Natural killer cell (primary cell): ENCODE data around the gene GAMT. TPM values are rescaled to one million over a fixed set of nuclear protein-coding genes. Genes with fewer than 3 reads are reported as not detected.
A peak's percentile ranks its signal among the peaks of the same experiment; 100 is the strongest.

Experiments used
- ATAC-seq, 3 donors: fragments of 150-1000 bp in 2 of 3; fragments of 200-7000 bp in 1 of 3; cut with Tn5 transposase; 1 replicate in 1 of 3; 2 replicates in 2 of 3; pipeline ENCODE4 v1.10.0; 2021; ENCODE audit warnings: mild to moderate bottlenecking in 2 of 3, moderate library complexity in 2 of 3
- DNase-seq, 2 donors: peaks; one replicate each; pipeline versions ENCODE4 v3.0.0 to v3.0.0-alpha.2; 2013 to 2021; ENCODE audit warnings: mixed read lengths in 1 of 2
- H3K27ac ChIP-seq: one replicate; pipeline ENCODE4 v1.5.1; 2013; ENCODE audit warnings: mild to moderate bottlenecking, low read length
- H3K27me3 ChIP-seq: one replicate; pipeline ENCODE4 v1.6.1; 2013; ENCODE audit warnings: low read length; ENCODE audit not compliant: control insufficient read depth, insufficient read depth
- H3K36me3 ChIP-seq: one replicate; pipeline ENCODE4 v1.6.1; 2013; ENCODE audit warnings: low read length; ENCODE audit not compliant: control insufficient read depth, insufficient read depth
- H3K4me1 ChIP-seq: one replicate; pipeline ENCODE4 v1.6.1; 2013; ENCODE audit warnings: low read length; ENCODE audit not compliant: control insufficient read depth, insufficient read depth
- H3K4me3 ChIP-seq: one replicate; pipeline ENCODE4 v1.5.1; 2013; ENCODE audit warnings: low read length
- H3K9me3 ChIP-seq: one replicate; pipeline ENCODE4 v1.6.1; 2013; ENCODE audit warnings: low read length; ENCODE audit not compliant: control insufficient read depth, insufficient read depth
- H3K27ac Mint-ChIP-seq, 2 donors: one replicate each; pipeline ENCODE4 v1.8.0; 2022; ENCODE audit warnings: mild to moderate bottlenecking in 2 of 2, mixed read lengths in 2 of 2, moderate library complexity in 1 of 2
- H3K27me3 Mint-ChIP-seq, 2 donors: one replicate each; pipeline ENCODE4 v1.8.0; 2022; ENCODE audit warnings: low read depth in 2 of 2, mixed read lengths in 2 of 2
- H3K36me3 Mint-ChIP-seq: one replicate; pipeline ENCODE4 v1.8.0; 2022; ENCODE audit warnings: mixed read lengths
- H3K4me1 Mint-ChIP-seq, 2 donors: one replicate each; pipeline ENCODE4 v1.8.0; 2022; ENCODE audit warnings: mixed read lengths in 2 of 2
- H3K4me3 Mint-ChIP-seq: one replicate; pipeline ENCODE4 v1.8.0; 2022; ENCODE audit warnings: mild to moderate bottlenecking, moderate library complexity, mixed read lengths
- H3K9me3 Mint-ChIP-seq, 2 donors: one replicate each; pipeline ENCODE4 v1.8.0; 2022; ENCODE audit warnings: mixed read lengths in 2 of 2
- CTCF ChIP-seq: fragments of 200-600 bp; IDR thresholded peaks from one replicate; pipeline ENCODE4 v1.8.0; 2022; ENCODE audit warnings: antibody characterized with exemption
- WGBS: methylation state at CpG from one replicate; pipeline ENCODE4 v1.1.7; 2013; ENCODE audit warnings: missing lambda C conversion rate; ENCODE audit not compliant: insufficient coverage; 5-methylcytosine and 5-hydroxymethylcytosine counted together
- intact Hi-C: fragments of 100-400 bp; cut with micrococcal nuclease; formaldehyde crosslinking; loops from one replicate; pipeline ENCODE4 v1.14.2; 2022
- total RNA-seq, 4 donors: library from RNA; stranded (reverse); fragments of 120-200 nt in 1 of 4; gene quantifications; one replicate each; pipeline versions ENCODE4 v1.2.3 to v1.2.4, GENCODE V29; 2013 to 2022

Gene GAMT
- total RNA-seq, 3 donors from 2014 or later (not counting 1 experiment from before 2014, with no cell fraction given) = 5.1 to 7.5 (median 7.1) TPM

- Histone ChIP-seq H3K36me3 (peaks cover 8% of the 10 kb centered on the region), H3K27me3 (no peaks in the 10 kb centered on the region), H3K4me3 (no peak overlapping the region), H3K4me1 (peaks cover 6% of the 10 kb centered on the region), H3K9me3 (no peaks in the 10 kb centered on the region), H3K27ac (no peak overlapping the region)
- intact Hi-C loops = no loop called here
- no peaks in the 10 kb centered on the region for H3K9me3 Mint-ChIP-seq
- H3K27me3 Mint-ChIP-seq = peaks cover 1 to 3% of the 10 kb centered on the region in 2 donors
- H3K4me3 Mint-ChIP-seq = no peak overlapping the region
- H3K4me1 Mint-ChIP-seq = peaks cover 5 to 6% of the 10 kb centered on the region in 2 donors
- TF ChIP-seq CTCF = no peak
- no peak overlapping the region for H3K27ac Mint-ChIP-seq
- ATAC-seq = no peak
- no peaks in the 10 kb centered on the region for H3K36me3 Mint-ChIP-seq
- DNase-seq = no peak
- WGBS = 92% methylated on average over 33 of the region's 33 CpGs
Observed at GRCh38 chr19:1377965-1378785, 23.2 kb downstream of the GAMT start.

- no peaks in the 10 kb centered on the region for H3K27me3 Mint-ChIP-seq
- ATAC-seq (no peak), DNase-seq (no peak)
- H3K4me3 ChIP-seq = no peak overlapping the region
- TF ChIP-seq CTCF = no peak
- 97% methylated on average over 43 of the region's 43 CpGs for WGBS
- H3K27ac Mint-ChIP-seq = no peak overlapping the region
- no peaks in the 10 kb centered on the region for H3K27me3 ChIP-seq
- intact Hi-C loops = no loop called here
- H3K4me1 Mint-ChIP-seq = no peaks in the 10 kb centered on the region
- H3K27ac ChIP-seq = no peak overlapping the region
- H3K4me1 ChIP-seq = no peaks in the 10 kb centered on the region
- H3K4me3 Mint-ChIP-seq = no peak overlapping the region
- H3K36me3 Mint-ChIP-seq = no peaks in the 10 kb centered on the region
- H3K36me3 ChIP-seq = peaks cover 11% of the 10 kb centered on the region
- no peaks in the 10 kb centered on the region for H3K9me3 ChIP-seq
- no peaks in the 10 kb centered on the region for H3K9me3 Mint-ChIP-seq
Observed at GRCh38 chr19:1377176-1377964, 24.0 kb downstream of the GAMT start.

- no peaks in the 10 kb centered on the region for H3K9me3 ChIP-seq
- H3K36me3 ChIP-seq = peaks cover 11% of the 10 kb centered on the region
- H3K4me1 Mint-ChIP-seq = no peaks in the 10 kb centered on the region
- no peak overlapping the region for H3K27ac ChIP-seq
- DNase-seq (no peak), ATAC-seq (no peak)
- intact Hi-C loops = no loop called here
- no peaks in the 10 kb centered on the region for H3K9me3 Mint-ChIP-seq
- H3K4me3 Mint-ChIP-seq = peak overlapping the region; percentile 13
- H3K27me3 Mint-ChIP-seq = no peaks in the 10 kb centered on the region
- no peak for TF ChIP-seq CTCF
- no peak overlapping the region for H3K27ac Mint-ChIP-seq
- WGBS = 96% methylated on average over 15 of the region's 17 CpGs
- no peak overlapping the region for H3K4me3 ChIP-seq
- no peaks in the 10 kb centered on the region for H3K36me3 Mint-ChIP-seq
- H3K27me3 ChIP-seq = no peaks in the 10 kb centered on the region
- H3K4me1 ChIP-seq = no peaks in the 10 kb centered on the region
Observed at GRCh38 chr19:1376415-1376805, 24.9 kb downstream of the GAMT start.
